ENCODE measurements around the gene FGF21. TPM values are rescaled to one million over a fixed set of nuclear protein-coding genes. Genes with fewer than 3 reads are reported as not detected.

FGF21 gene
- total and polyA plus RNA-seq, 9 donors: not detected

DNA sequence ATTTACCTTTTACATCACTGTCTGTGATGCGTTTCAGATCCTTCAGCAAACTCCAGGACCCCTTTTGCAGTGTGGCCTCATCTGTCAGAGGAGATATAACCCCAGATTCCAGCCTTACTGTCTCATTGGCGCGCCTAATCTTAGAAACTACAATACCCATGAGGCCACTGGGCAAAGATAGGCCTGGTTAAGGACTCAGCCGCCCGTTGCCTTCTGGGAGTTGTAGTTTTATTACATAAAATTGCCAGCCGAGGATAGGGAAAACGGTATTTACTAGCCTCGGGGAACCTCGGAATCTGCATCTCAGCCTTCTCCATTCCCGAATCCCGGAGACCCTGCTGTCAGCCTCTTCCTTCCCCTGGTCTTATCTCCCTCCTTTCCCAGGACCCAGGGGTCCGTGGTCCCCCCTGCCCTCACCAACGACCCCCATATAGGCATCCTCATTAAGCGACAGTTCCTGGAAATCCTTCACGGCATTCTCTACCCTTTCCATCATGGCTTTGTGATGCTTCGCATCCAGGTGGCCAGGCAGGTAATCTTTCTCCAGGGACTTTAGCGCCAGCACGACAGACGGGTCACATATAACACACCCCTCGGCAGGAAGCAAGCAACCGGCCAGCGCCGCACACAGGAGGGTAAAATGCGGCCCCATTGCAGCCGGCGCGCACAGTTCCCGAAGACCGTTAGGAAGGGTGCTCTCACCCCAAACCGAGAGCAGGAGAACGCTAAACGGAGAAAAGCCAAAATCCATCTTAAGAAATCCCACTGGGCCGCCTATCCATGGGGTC, 9.9 kb upstream of the FGF21 start:
- whole genome bisulfite sequencing, 3 donors: 18 to 26% (median 25%) methylated on average over 33 of the region's 33 CpGs
- H3K4me3 ChIP-seq: no peak overlapping the region
- no peak overlapping the region for H3K27ac ChIP-seq
- TF ChIP-seq POLR2A (IDR thresholded peaks at IDR 0.05): no peak
- TF ChIP-seq EP300 (IDR thresholded peaks at IDR 0.05): no peak
- TF ChIP-seq, protein P1, sequence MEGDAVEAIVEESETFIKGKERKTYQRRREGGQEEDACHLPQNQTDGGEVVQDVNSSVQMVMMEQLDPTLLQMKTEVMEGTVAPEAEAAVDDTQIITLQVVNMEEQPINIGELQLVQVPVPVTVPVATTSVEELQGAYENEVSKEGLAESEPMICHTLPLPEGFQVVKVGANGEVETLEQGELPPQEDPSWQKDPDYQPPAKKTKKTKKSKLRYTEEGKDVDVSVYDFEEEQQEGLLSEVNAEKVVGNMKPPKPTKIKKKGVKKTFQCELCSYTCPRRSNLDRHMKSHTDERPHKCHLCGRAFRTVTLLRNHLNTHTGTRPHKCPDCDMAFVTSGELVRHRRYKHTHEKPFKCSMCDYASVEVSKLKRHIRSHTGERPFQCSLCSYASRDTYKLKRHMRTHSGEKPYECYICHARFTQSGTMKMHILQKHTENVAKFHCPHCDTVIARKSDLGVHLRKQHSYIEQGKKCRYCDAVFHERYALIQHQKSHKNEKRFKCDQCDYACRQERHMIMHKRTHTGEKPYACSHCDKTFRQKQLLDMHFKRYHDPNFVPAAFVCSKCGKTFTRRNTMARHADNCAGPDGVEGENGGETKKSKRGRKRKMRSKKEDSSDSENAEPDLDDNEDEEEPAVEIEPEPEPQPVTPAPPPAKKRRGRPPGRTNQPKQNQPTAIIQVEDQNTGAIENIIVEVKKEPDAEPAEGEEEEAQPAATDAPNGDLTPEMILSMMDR (IDR thresholded peaks at IDR 0.05): no peak
- peak in 2 of 5 donors; percentile 58 to 66 for DNase-seq
- H3K36me3 ChIP-seq: no peaks in the 10 kb centered on the region
- no peaks in the 10 kb centered on the region for H3K27me3 ChIP-seq
- intact Hi-C loops (cut with DNase I): no loop called here
- no peaks in the 10 kb centered on the region for H3K9me3 ChIP-seq
- peaks cover 2% of the 10 kb centered on the region for H3K4me1 ChIP-seq (ENCODE audit: insufficient read depth)

DNA sequence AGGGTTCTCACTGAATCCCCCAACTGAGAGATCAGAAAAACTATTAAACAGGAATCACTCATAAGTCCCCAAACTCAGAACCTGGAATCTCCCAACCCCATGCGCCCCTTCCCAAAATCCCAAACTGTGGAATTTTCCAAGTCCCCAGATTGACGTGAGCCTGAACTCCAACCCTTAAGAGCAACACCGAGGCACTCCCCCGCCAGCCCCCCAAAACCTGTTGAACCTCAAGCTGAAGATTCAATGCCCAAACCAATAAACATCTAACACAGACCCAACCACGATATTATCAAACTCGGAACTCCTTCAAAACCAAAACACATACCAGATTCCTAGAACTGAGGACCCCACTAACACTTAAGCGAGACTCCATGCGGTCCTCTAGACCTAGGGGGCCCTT, 9.2 kb upstream of the FGF21 start:
- Histone ChIP-seq H3K36me3 (no peaks in the 10 kb centered on the region), H3K27ac (no peak overlapping the region), H3K9me3 (no peaks in the 10 kb centered on the region), H3K4me1 (ENCODE audit: insufficient read depth) (peaks cover 2% of the 10 kb centered on the region), H3K27me3 (no peaks in the 10 kb centered on the region), H3K4me3 (no peak overlapping the region)
- no peak for DNase-seq
- TF ChIP-seq POLR2A (IDR thresholded peaks at IDR 0.05): no peak
- TF ChIP-seq, protein P1 (IDR thresholded peaks at IDR 0.05): no peak
- no peak for TF ChIP-seq EP300 (IDR thresholded peaks at IDR 0.05)
- intact Hi-C loops (cut with DNase I): no loop called here
- WGBS, 3 donors: 56 to 75% (median 75%) methylated on average over 8 of the region's 8 CpGs

DNA sequence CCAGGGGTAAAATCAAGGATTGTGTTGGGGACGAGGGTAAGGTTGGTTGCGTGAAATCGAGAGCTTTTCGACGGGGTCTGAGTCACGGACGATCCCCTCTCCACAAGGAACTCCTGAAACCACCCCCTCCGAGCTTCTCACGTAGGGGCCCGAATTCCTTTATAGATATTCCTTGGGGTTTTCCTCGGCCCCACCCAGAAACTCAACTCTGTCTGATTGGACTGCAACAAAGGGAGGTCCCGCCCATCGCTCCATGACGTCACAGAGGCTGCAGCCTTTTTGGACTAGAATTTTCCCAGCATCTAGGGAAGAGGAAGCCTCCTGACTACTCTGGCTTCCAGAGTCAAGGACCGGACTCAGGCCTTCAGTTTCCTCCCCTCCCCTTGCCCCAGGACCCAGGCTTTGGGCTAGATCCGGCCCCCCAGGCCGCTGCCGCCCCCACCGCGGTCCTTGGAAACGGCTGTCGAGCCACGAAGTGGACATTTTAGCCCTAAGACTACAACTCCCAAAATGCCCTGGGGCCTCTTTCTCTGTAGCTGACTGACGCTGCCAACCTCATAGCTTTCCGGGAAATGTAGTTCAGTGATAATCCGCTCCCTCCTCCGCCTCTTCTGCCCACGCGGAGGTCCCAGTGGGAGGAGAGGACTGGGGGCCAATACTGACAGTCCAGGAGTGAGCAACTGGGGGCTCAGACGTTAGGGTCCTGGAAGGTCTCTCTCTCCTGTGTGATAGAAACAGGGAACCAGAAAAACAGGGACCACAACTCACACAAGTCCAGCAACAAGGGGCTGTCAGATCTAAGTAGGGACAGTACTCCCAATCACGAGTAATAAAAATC, 8.4 kb upstream of the FGF21 start, which contains the start of gene IZUMO1:
TSS of gene IZUMO1 (minus strand) at position 172 of the 838 bp plus-strand sequence. CDS start 1,050 bp downstream, outside the sequence.
- peak; percentile 64 to 77 (median 72) for DNase-seq
- intact Hi-C loops (cut with DNase I): no loop called here
- no peak for TF ChIP-seq EP300 (IDR thresholded peaks at IDR 0.05)
- TF ChIP-seq POLR2A (IDR thresholded peaks at IDR 0.05): no peak
- TF ChIP-seq, protein P1 (IDR thresholded peaks at IDR 0.05): no peak
- no peaks in the 10 kb centered on the region for H3K27me3 ChIP-seq
- H3K36me3 ChIP-seq: no peaks in the 10 kb centered on the region
- no peaks in the 10 kb centered on the region for H3K9me3 ChIP-seq
- peaks cover 2% of the 10 kb centered on the region for H3K4me1 ChIP-seq (ENCODE audit: insufficient read depth)
- 4 to 6% (median 4%) methylated on average over 31 of the region's 31 CpGs for WGBS, 3 donors
- H3K27ac ChIP-seq: no peak within 1 kb of the TSS
- peak within 1 kb of the TSS; percentile 2 for H3K4me3 ChIP-seq

DNA sequence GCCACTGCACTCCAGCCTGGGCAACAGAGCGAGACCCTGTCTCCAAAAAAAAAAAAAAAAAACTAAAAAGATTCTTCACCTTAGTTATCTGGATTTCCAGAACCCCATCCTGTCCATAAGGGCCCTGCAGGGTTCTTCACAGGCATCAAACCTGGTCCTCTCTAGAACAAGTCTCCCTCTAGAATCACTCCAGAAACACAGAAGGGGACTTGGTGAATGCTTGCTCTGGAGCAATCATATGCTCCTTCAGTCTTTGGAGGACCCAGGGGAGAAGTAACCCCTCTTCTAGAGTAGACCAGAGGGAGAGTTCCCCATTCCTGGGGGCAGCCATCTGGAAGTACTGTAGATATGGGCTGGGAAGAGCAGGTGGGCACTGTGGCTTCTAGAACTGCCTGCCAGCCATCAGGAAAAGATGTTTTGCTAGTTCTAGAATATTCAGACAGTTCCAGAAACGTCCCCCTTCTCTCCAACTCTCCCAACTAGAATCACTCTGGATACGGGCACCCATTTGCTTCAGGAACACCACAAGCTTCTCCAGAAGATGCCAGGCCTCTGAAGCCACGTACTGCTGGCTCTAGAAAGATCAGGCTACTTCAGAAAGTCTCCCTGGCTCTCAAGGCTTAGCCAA, 5.6 kb upstream of the FGF21 start:
- Histone ChIP-seq H3K27me3 (no peaks in the 10 kb centered on the region), H3K4me3 (no peak overlapping the region), H3K36me3 (no peaks in the 10 kb centered on the region), H3K9me3 (no peaks in the 10 kb centered on the region), H3K27ac (no peak overlapping the region), H3K4me1 (ENCODE audit: insufficient read depth) (peaks cover 4% of the 10 kb centered on the region)
- 57 to 69% (median 66%) methylated on average over 4 of the region's 4 CpGs for WGBS, 3 donors
- no peak for DNase-seq
- TF ChIP-seq POLR2A (IDR thresholded peaks at IDR 0.05) (no peak), EP300 (IDR thresholded peaks at IDR 0.05) (no peak)
- TF ChIP-seq, protein P1 (IDR thresholded peaks at IDR 0.05): no peak
- intact Hi-C loops (cut with DNase I): no loop called here
